NCI-H524 (cell line): ENCODE results near the gene PRICKLE2.
A peak's percentile ranks its signal among the peaks of the same experiment; 100 is the strongest.

Experiments
- DNase-seq, 2 experiments: peaks; one replicate each; lab custom pipeline; 2025; lab: John Stamatoyannopoulos, UW

Gene PRICKLE2

GRCh38 chr3:64224826-64225610, at the start of gene PRICKLE2:
Gene PRICKLE2, minus strand, starts transcription at chr3:64225466. Its CDS starts 26,539 bp downstream, at chr3:64198927.
- DNase-seq = peak; percentile 17 to 66

- no peak for DNase-seq
These were observed 47.6 kb upstream of the PRICKLE2 start for GRCh38 chr3:64272842-64273241.

- DNase-seq = no peak
These were observed 47.0 kb upstream of the PRICKLE2 start for GRCh38 chr3:64272271-64272670.

GRCh38 chr3:64271631-64272030, 46.4 kb upstream of the PRICKLE2 start:
- DNase-seq = no peak

- no peak for DNase-seq
These were observed 45.6 kb upstream of the PRICKLE2 start for GRCh38 chr3:64270866-64271260.

- DNase-seq = no peak
These were observed 45.0 kb upstream of the PRICKLE2 start for GRCh38 chr3:64270142-64270865.

GRCh38 chr3:64268926-64269325, 43.7 kb upstream of the PRICKLE2 start:
- DNase-seq = no peak

GRCh38 chr3:64267721-64268604, 42.7 kb upstream of the PRICKLE2 start:
- DNase-seq = peak in 1 of 2 experiments; percentile 42

GRCh38 chr3:64266983-64267382, 41.7 kb upstream of the PRICKLE2 start:
- DNase-seq = peak; percentile 17 to 56

GRCh38 chr3:64266065-64266931, 41.0 kb upstream of the PRICKLE2 start:
- no peak for DNase-seq

- DNase-seq = no peak
These were observed 40.4 kb upstream of the PRICKLE2 start for GRCh38 chr3:64265646-64266045.

GRCh38 chr3:64264501-64265109, 39.3 kb upstream of the PRICKLE2 start:
- no peak for DNase-seq

GRCh38 chr3:64262574-64263114, 37.4 kb upstream of the PRICKLE2 start:
- DNase-seq = no peak

- no peak for DNase-seq
These were observed 35.2 kb upstream of the PRICKLE2 start for GRCh38 chr3:64260431-64260830.

GRCh38 chr3:64259636-64260035, 34.4 kb upstream of the PRICKLE2 start:
- DNase-seq = peak in 1 of 2 experiments; percentile 40

- no peak for DNase-seq
These were observed 32.0 kb upstream of the PRICKLE2 start for GRCh38 chr3:64257100-64257755.

- DNase-seq = no peak
These were observed 30.6 kb upstream of the PRICKLE2 start for GRCh38 chr3:64255741-64256340.

GRCh38 chr3:64254443-64254842, 29.2 kb upstream of the PRICKLE2 start:
- no peak for DNase-seq

GRCh38 chr3:64253689-64254088, 28.4 kb upstream of the PRICKLE2 start:
- no peak for DNase-seq

GRCh38 chr3:64251019-64251418, 25.8 kb upstream of the PRICKLE2 start:
- no peak for DNase-seq
